T-cell (primary cell): ENCODE data around the gene TOGARAM1. TPM values are rescaled to one million over a fixed set of nuclear protein-coding genes. Genes with fewer than 3 reads are reported as not detected.

Experiments used
- ATAC-seq, 4 experiments: fragments of 200-7000 bp in 3 of 4; fragments of 150-1000 bp in 1 of 4; cut with Tn5 transposase; replicated peaks in 1 of 4; 1 replicate in 3 of 4; 2 replicates in 1 of 4; pipeline ENCODE4 v1.10.0; 2021; ENCODE audit warnings: moderate library complexity in 3 of 4, mild to moderate bottlenecking in 2 of 4, moderate number of reproducible peaks in 1 of 4
- CTCF ChIA-PET, 2 donors: fragments of 300-600 bp; sonication (Branson Sonifier 250); formaldehyde crosslinking; loops; one replicate each; lab custom pipeline; 2022; ENCODE audit warnings: antibody characterized with exemption in 2 of 2; lab: Charles Lee
- POLR2A ChIA-PET, 2 donors: fragments of 300-600 bp; sonication (Branson Sonifier 250); formaldehyde crosslinking; loops; one replicate each; lab custom pipeline; 2022; ENCODE audit warnings: antibody characterized with exemption in 2 of 2; lab: Charles Lee
- DNase-seq, 35 experiments: peaks; one replicate each; pipeline versions ENCODE4 v3.0.0 to v3.0.0-alpha.2; 2013 to 2023
- H3K27ac ChIP-seq: one replicate; pipeline ENCODE4 v1.5.1; 2013; ENCODE audit warnings: low read length
- H3K27me3 ChIP-seq, 2 experiments: replicated peaks in 1 of 2; 1 replicate in 1 of 2; 2 replicates in 1 of 2; pipeline versions ENCODE4 v1.6.1 to v1.7.0; 2013; ENCODE audit warnings: low read length in 1 of 2, mixed read lengths in 1 of 2; ENCODE audit not compliant: control insufficient read depth in 2 of 2, insufficient read depth in 2 of 2; ENCODE audit errors: extremely low read depth in 1 of 2
- H3K36me3 ChIP-seq, 2 donors: 1 replicate in 1 of 2; 2 replicates in 1 of 2; pipeline versions ENCODE4 v1.6.1 to v1.7.0; 2013; ENCODE audit warnings: low read length in 1 of 2; ENCODE audit not compliant: control insufficient read depth in 2 of 2, insufficient read depth in 1 of 2; ENCODE audit errors: extremely low read depth in 1 of 2
- H3K4me1 ChIP-seq, 2 experiments: 1 replicate in 1 of 2; 2 replicates in 1 of 2; pipeline versions ENCODE4 v1.6.1 to v1.7.0; 2013; ENCODE audit warnings: low read length in 2 of 2, mixed read lengths in 1 of 2; ENCODE audit not compliant: insufficient read depth in 2 of 2, control insufficient read depth in 1 of 2; ENCODE audit errors: extremely low read depth in 1 of 2
- H3K4me3 ChIP-seq, 2 donors: 1 replicate in 1 of 2; 2 replicates in 1 of 2; pipeline versions ENCODE4 v1.5.1 to v1.7.0; 2013; ENCODE audit warnings: mild to moderate bottlenecking in 2 of 2, low read length in 1 of 2, moderate library complexity in 1 of 2; ENCODE audit not compliant: control insufficient read depth in 1 of 2; ENCODE audit errors: extremely low read depth in 1 of 2
- H3K9me3 ChIP-seq: 2 replicates; pipeline ENCODE4 v1.7.0; 2013
- H3K27ac Mint-ChIP-seq, 2 donors: one replicate each; pipeline ENCODE4 v1.8.0; 2020 to 2021; ENCODE audit warnings: mild to moderate bottlenecking in 2 of 2, mixed read lengths in 2 of 2
- H3K27me3 Mint-ChIP-seq, 2 donors: one replicate each; pipeline ENCODE4 v1.8.0; 2021 to 2022; ENCODE audit warnings: mixed read lengths in 2 of 2
- H3K36me3 Mint-ChIP-seq: one replicate; pipeline ENCODE4 v1.8.0; 2021; ENCODE audit warnings: mixed read lengths
- H3K4me1 Mint-ChIP-seq, 3 donors: one replicate each; pipeline ENCODE4 v1.8.0; 2020 to 2022; ENCODE audit warnings: mixed read lengths in 3 of 3, mild to moderate bottlenecking in 1 of 3
- H3K4me3 Mint-ChIP-seq, 3 donors: one replicate each; pipeline ENCODE4 v1.8.0; 2020 to 2022; ENCODE audit warnings: mild to moderate bottlenecking in 3 of 3, mixed read lengths in 3 of 3, moderate library complexity in 3 of 3
- H3K9me3 Mint-ChIP-seq, 3 donors: one replicate each; pipeline ENCODE4 v1.8.0; 2020 to 2022; ENCODE audit warnings: mixed read lengths in 3 of 3
- WGBS: methylation state at CpG from one replicate; pipeline ENCODE4 v1.1.5; 2013; ENCODE audit warnings: missing lambda C conversion rate; ENCODE audit not compliant: insufficient coverage; 5-methylcytosine and 5-hydroxymethylcytosine counted together
- total RNA-seq, 35 experiments: library from RNA in 6 of 35; stranded (reverse) in 6 of 35; fragments of 120-200 nt in 1 of 35; gene quantifications; one replicate each; pipeline versions ENCODE4 v1.2.1 to v1.2.4 and lab custom pipeline; 2013 to 2026

The TOGARAM1 gene, protein sequence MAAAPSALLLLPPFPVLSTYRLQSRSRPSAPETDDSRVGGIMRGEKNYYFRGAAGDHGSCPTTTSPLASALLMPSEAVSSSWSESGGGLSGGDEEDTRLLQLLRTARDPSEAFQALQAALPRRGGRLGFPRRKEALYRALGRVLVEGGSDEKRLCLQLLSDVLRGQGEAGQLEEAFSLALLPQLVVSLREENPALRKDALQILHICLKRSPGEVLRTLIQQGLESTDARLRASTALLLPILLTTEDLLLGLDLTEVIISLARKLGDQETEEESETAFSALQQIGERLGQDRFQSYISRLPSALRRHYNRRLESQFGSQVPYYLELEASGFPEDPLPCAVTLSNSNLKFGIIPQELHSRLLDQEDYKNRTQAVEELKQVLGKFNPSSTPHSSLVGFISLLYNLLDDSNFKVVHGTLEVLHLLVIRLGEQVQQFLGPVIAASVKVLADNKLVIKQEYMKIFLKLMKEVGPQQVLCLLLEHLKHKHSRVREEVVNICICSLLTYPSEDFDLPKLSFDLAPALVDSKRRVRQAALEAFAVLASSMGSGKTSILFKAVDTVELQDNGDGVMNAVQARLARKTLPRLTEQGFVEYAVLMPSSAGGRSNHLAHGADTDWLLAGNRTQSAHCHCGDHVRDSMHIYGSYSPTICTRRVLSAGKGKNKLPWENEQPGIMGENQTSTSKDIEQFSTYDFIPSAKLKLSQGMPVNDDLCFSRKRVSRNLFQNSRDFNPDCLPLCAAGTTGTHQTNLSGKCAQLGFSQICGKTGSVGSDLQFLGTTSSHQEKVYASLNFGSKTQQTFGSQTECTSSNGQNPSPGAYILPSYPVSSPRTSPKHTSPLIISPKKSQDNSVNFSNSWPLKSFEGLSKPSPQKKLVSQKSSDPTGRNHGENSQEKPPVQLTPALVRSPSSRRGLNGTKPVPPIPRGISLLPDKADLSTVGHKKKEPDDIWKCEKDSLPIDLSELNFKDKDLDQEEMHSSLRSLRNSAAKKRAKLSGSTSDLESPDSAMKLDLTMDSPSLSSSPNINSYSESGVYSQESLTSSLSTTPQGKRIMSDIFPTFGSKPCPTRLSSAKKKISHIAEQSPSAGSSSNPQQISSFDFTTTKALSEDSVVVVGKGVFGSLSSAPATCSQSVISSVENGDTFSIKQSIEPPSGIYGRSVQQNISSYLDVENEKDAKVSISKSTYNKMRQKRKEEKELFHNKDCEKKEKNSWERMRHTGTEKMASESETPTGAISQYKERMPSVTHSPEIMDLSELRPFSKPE (N-terminal part only)
- total RNA-seq (10 to 100 TPM; 10.9 to 17.1 (median 11.1) TPM), total RNA-seq (lab: John Stamatoyannopoulos, UW) (22.7 to 60.7 (median 40.5) reads per million in 29 experiments)
- 13.7 TPM for total RNA-seq (2013)

- H3K9me3 Mint-ChIP-seq: peaks cover 4 to 15% (median 10%) of the 10 kb centered on the region in 3 donors
- H3K4me3 Mint-ChIP-seq: no peak within 1 kb of the TSS
- H3K4me1 Mint-ChIP-seq: peaks cover 41 to 64% (median 62%) of the 10 kb centered on the region in 3 donors
- no peaks in the 10 kb centered on the region for H3K27me3 Mint-ChIP-seq
- H3K9me3 ChIP-seq: peaks cover 3% of the 10 kb centered on the region
- WGBS: under 1% methylated on average over 32 of the region's 37 CpGs
- no peaks in the 10 kb centered on the region for H3K27me3 ChIP-seq
- peak; percentile 86 to 100 (median 98) for DNase-seq
- H3K27ac ChIP-seq: peak within 1 kb of the TSS; percentile 85
- H3K4me3 ChIP-seq: peak within 1 kb of the TSS; percentile 72 to 95
- H3K27ac Mint-ChIP-seq: no peak within 1 kb of the TSS
- peak; percentile 90 to 95 (median 92) for ATAC-seq
- H3K4me1 ChIP-seq: peaks cover 21 to 28% of the 10 kb centered on the region in 2 experiments
- no peaks in the 10 kb centered on the region for H3K36me3 ChIP-seq
- ChIA-PET CTCF (interaction anchor here in 1 of 2 donors (0.7 to 3.4 kb wide), 8 partner anchors 20 to 307 kb away, joined by 3 to 16 read pairs (median 4); partner anchors contain the start of genes FANCM and FKBP3), POLR2A (interaction anchor here (0.5 to 2.7 kb wide), 20 partner anchors 14 to 309 kb away, joined by 3 to 17 read pairs (median 4); partner anchors contain the start of genes FANCM (in 1 of the 2) and FKBP3 (in 1 of the 2))
- H3K36me3 Mint-ChIP-seq: peaks cover 18% of the 10 kb centered on the region
Measured at GRCh38 chr14:44961554-44962333, at the start of gene TOGARAM1, which contains the start of gene KLHL28. TSS of gene TOGARAM1 (plus strand) at chr14:44962190. CDS start at chr14:44962422, 232 bp downstream. TSS of gene KLHL28 (minus strand) at chr14:44961947. CDS start at chr14:44945928, 16,019 bp downstream.

GRCh38 chr14:44914849-44915248 lies 47.1 kb upstream of the TOGARAM1 start:
- Histone ChIP-seq H3K4me3 (no peak overlapping the region), H3K27me3 (peaks cover 2 to 27% of the 10 kb centered on the region in 2 experiments), H3K4me1 (peaks cover 0 to 5% of the 10 kb centered on the region in 2 experiments), H3K9me3 (no peaks in the 10 kb centered on the region), H3K36me3 (no peaks in the 10 kb centered on the region), H3K27ac (no peak overlapping the region)
- Mint-ChIP-seq H3K9me3 (no peaks in the 10 kb centered on the region), H3K36me3 (no peaks in the 10 kb centered on the region), H3K27me3 (peaks cover 26 to 35% of the 10 kb centered on the region in 2 donors), H3K27ac (no peak overlapping the region), H3K4me1 (peaks cover 0 to 7% (median 2%) of the 10 kb centered on the region in 3 donors), H3K4me3 (no peak overlapping the region)
- POLR2A ChIA-PET: no interaction called here
- WGBS: 92% methylated on average over 4 of the region's 4 CpGs
- CTCF ChIA-PET: interaction anchor here in 1 of 2 donors (2.1 kb wide), 1 partner anchor 354 kb away, joined by 13 read pairs; no protein-coding TSS in a partner anchor
- no peak for ATAC-seq
- DNase-seq: no peak

DNA sequence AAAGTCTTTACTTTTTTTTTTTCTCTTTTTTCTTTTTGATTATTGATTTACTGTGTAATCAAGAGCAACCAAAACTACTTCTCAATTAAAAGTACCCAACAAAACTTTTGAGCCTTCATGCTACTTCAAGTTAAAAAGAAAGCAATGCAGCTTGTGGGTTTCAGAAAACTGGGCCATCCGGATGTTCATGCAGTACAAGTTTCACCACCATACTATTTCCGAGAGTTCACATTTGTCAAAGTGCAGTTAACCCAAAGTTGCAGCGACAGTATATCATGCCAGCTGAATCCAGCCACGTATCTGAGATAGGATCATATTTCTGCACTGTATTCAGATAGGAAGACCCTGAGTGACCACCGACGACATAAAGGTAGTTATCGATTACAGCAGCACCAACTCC lies 33.2 kb upstream of the TOGARAM1 start:
- peak in 2 of 4 experiments; percentile 26 to 42 for ATAC-seq
- Mint-ChIP-seq H3K27ac (peak overlapping the region in 1 of 2 donors; percentile 67), H3K36me3 (peaks cover 14% of the 10 kb centered on the region), H3K9me3 (no peaks in the 10 kb centered on the region), H3K4me1 (peaks cover 6 to 27% (median 27%) of the 10 kb centered on the region in 3 donors), H3K27me3 (no peaks in the 10 kb centered on the region), H3K4me3 (no peak overlapping the region)
- DNase-seq: peak in 1 of 35 experiments; percentile 25
- ChIA-PET CTCF (interaction anchor here in 1 of 2 donors (0.6 kb wide), 1 partner anchor 20 kb away, joined by 3 read pairs; no protein-coding TSS in a partner anchor), POLR2A (no interaction called here)
- Histone ChIP-seq H3K4me1 (no peaks in the 10 kb centered on the region), H3K36me3 (peaks cover 0 to 16% of the 10 kb centered on the region in 2 donors), H3K27me3 (no peaks in the 10 kb centered on the region), H3K9me3 (no peaks in the 10 kb centered on the region), H3K4me3 (no peak overlapping the region), H3K27ac (no peak overlapping the region)
- WGBS: 89% methylated on average over 3 of the region's 7 CpGs

- peaks cover 0 to under 1% of the 10 kb centered on the region in 2 experiments for H3K4me1 ChIP-seq
- DNase-seq: no peak
- CTCF ChIA-PET: interaction anchor here in 1 of 2 donors (0.6 to 0.8 kb wide), 2 partner anchors 20 to 32 kb away, joined by 3 to 4 read pairs; no protein-coding TSS in a partner anchor
- peaks cover 0 to 5% (median 0%) of the 10 kb centered on the region in 3 donors for H3K9me3 Mint-ChIP-seq
- H3K36me3 Mint-ChIP-seq: peaks cover 52% of the 10 kb centered on the region
- POLR2A ChIA-PET: interaction anchor here in 1 of 2 donors (0.7 kb wide), 2 partner anchors 11 to 27 kb away, joined by 3 read pairs; no protein-coding TSS in a partner anchor
- 100% methylated on average over 1 of the region's 2 CpGs for WGBS
- H3K27me3 ChIP-seq: no peaks in the 10 kb centered on the region
- H3K36me3 ChIP-seq: peaks cover 0 to 40% of the 10 kb centered on the region in 2 donors
- H3K4me1 Mint-ChIP-seq: peaks cover 51 to 63% (median 54%) of the 10 kb centered on the region in 3 donors
- H3K27me3 Mint-ChIP-seq: no peaks in the 10 kb centered on the region
- H3K9me3 ChIP-seq: no peaks in the 10 kb centered on the region
- no peak overlapping the region for H3K27ac Mint-ChIP-seq
- ATAC-seq: no peak
- H3K27ac ChIP-seq: no peak overlapping the region
- H3K4me3 ChIP-seq: no peak overlapping the region
- no peak overlapping the region for H3K4me3 Mint-ChIP-seq
Measured at GRCh38 chr14:44935155-44935554, 26.8 kb upstream of the TOGARAM1 start.

- ATAC-seq (no peak), DNase-seq (no peak)
- no peak overlapping the region for H3K4me3 Mint-ChIP-seq
- H3K4me1 Mint-ChIP-seq: peaks cover 59 to 69% (median 65%) of the 10 kb centered on the region in 3 donors
- no CpG with 5 or more reads among the region's 2 CpGs for WGBS
- peaks cover 4 to 41% of the 10 kb centered on the region in 2 donors for H3K36me3 ChIP-seq
- H3K9me3 ChIP-seq: no peaks in the 10 kb centered on the region
- H3K4me1 ChIP-seq: peaks cover 5 to 7% of the 10 kb centered on the region in 2 experiments
- H3K27me3 Mint-ChIP-seq: no peaks in the 10 kb centered on the region
- peaks cover 65% of the 10 kb centered on the region for H3K36me3 Mint-ChIP-seq
- peaks cover 0 to 5% (median 0%) of the 10 kb centered on the region in 3 donors for H3K9me3 Mint-ChIP-seq
- no peak overlapping the region for H3K4me3 ChIP-seq
- no peaks in the 10 kb centered on the region for H3K27me3 ChIP-seq
- no peak overlapping the region for H3K27ac Mint-ChIP-seq
- POLR2A ChIA-PET: interaction anchor here in 1 of 2 donors (0.7 kb wide), 1 partner anchor 26 kb away, joined by 3 read pairs; no protein-coding TSS in a partner anchor
- CTCF ChIA-PET: no interaction called here
- H3K27ac ChIP-seq: no peak overlapping the region
Measured at GRCh38 chr14:44937547-44937946, 24.4 kb upstream of the TOGARAM1 start.
